HCT116 (cell line): Measurements from ENCODE around the gene RNF186. TPM values are rescaled to one million over a fixed set of nuclear protein-coding genes. Genes with fewer than 3 reads are reported as not detected.

Experiments
- ATAC-seq: fragments of 200-7000 bp; cut with Tn5 transposase; 2 replicates; pipeline ENCODE4 v1.9.1; 2020; ENCODE audit warnings: mild to moderate bottlenecking, moderate library complexity
- BruUV-seq: library from RNA; stranded (reverse); fragments of 400-500 nt; replicated peaks from 2 replicates; lab custom pipeline; 2021; lab: Mats Ljungman, UMichigan
- CTCF ChIA-PET: fragments of 300-600 bp; sonication (Branson Sonifier 250); formaldehyde crosslinking; loops from one replicate; lab custom pipeline; 2021; ENCODE audit warnings: antibody characterized with exemption; lab: Charles Lee
- POLR2A ChIA-PET: fragments of 300-600, 350-600 bp; sonication (Branson Sonifier 250); formaldehyde crosslinking; loops from one replicate; lab custom pipeline; 2021; ENCODE audit warnings: antibody characterized with exemption; lab: Charles Lee
- RAD21 ChIA-PET, 2 experiments: fragments of 300-600 bp; sonication (Branson Sonifier 250); formaldehyde crosslinking; loops; one replicate each; lab custom pipeline; 2023; ENCODE audit warnings: low total read pairs in 2 of 2; ENCODE audit not compliant: uncharacterized antibody in 2 of 2, unreplicated experiment in 2 of 2, low non-redundant PET in 1 of 2; lab: Charles Lee
- DNase-seq: peaks from one replicate; pipeline ENCODE4 v3.0.0-alpha.2; 2010; ENCODE audit warnings: low read depth, low spot score
- H2AFZ ChIP-seq: fragments of 200-600 bp; shearing (Covaris generic), sonication (generic); 2 replicates; pipeline ENCODE4 v1.6.1; 2017; ENCODE audit warnings: low read depth, mixed run types, mixed read lengths, antibody characterized with exemption, low read length; ENCODE audit not compliant: poor library complexity, severe bottlenecking
- H3K27ac ChIP-seq: 2 replicates; pipeline ENCODE4 v1.5.1; 2012; ENCODE audit warnings: low read depth, low read length
- H3K27me3 ChIP-seq: fragments of 200-600 bp; sonication (generic); 2 replicates; pipeline ENCODE4 v1.6.1; 2016; ENCODE audit warnings: mixed run types, low read length, mixed read lengths; ENCODE audit not compliant: insufficient read depth
- H3K36me3 ChIP-seq, 2 experiments: fragments of 200-500 bp in 1 of 2; fragments of 200-600 bp in 1 of 2; sonication (Bioruptor generic) in 1 of 2; sonication (generic) in 1 of 2; 2 replicates each; pipeline versions ENCODE4 v1.5.1 to v1.6.1; 2014 to 2016; ENCODE audit warnings: low read length in 2 of 2, inconsistent platforms in 1 of 2, mixed read lengths in 1 of 2, mixed run types in 1 of 2; ENCODE audit not compliant: insufficient read depth in 2 of 2, control insufficient read depth in 1 of 2
- H3K4me1 ChIP-seq, 2 experiments: fragments of 200-600 bp in 1 of 2; sonication (generic) in 1 of 2; 2 replicates each; pipeline versions ENCODE4 v1.5.1 to v1.6.1; 2012 to 2017; ENCODE audit warnings: low read length in 2 of 2, inconsistent platforms in 1 of 2, mild to moderate bottlenecking in 1 of 2, mixed read lengths in 1 of 2, mixed run types in 1 of 2, moderate library complexity in 1 of 2; ENCODE audit not compliant: insufficient read depth in 2 of 2, control insufficient read depth in 1 of 2
- H3K4me2 ChIP-seq: fragments of 200-600 bp; sonication (generic); 2 replicates; pipeline ENCODE4 v1.6.1; 2017; ENCODE audit warnings: mixed run types, low read length, mixed read lengths
- H3K4me3 ChIP-seq, 2 experiments: fragments of 200-600 bp in 1 of 2; sonication (generic) in 1 of 2; replicated peaks in 1 of 2; 2 replicates each; pipeline ENCODE4 v1.5.1; 2011 to 2016; ENCODE audit warnings: low read length in 2 of 2, control low read depth in 1 of 2, low read depth in 1 of 2, mild to moderate bottlenecking in 1 of 2, mixed read lengths in 1 of 2, mixed run types in 1 of 2
- H3K79me2 ChIP-seq: fragments of 200-600 bp; sonication (generic); 2 replicates; pipeline ENCODE4 v1.6.1; 2017; ENCODE audit warnings: mild to moderate bottlenecking, mixed run types, low read length, moderate library complexity, mixed read lengths; ENCODE audit not compliant: insufficient read depth
- H3K9ac ChIP-seq: fragments of 200-600 bp; sonication (generic); 2 replicates; pipeline ENCODE4 v1.6.1; 2016; ENCODE audit warnings: low read length, mixed read lengths
- H3K9me2 ChIP-seq: fragments of 200-600 bp; sonication (generic), shearing (Covaris generic); 2 replicates; pipeline ENCODE4 v1.6.1; 2017; ENCODE audit warnings: mixed run types, mild to moderate bottlenecking, moderate library complexity; ENCODE audit not compliant: insufficient read depth
- H3K9me3 ChIP-seq, 2 experiments: fragments of 200-500 bp in 1 of 2; fragments of 200-600 bp in 1 of 2; sonication (Bioruptor generic) in 1 of 2; sonication (generic) in 1 of 2; 2 replicates each; pipeline ENCODE4 v1.6.1; 2014 to 2017; ENCODE audit warnings: low read length in 2 of 2, mixed read lengths in 2 of 2, inconsistent platforms in 1 of 2, low read depth in 1 of 2, mild to moderate bottlenecking in 1 of 2, mixed run types in 1 of 2, moderate library complexity in 1 of 2; ENCODE audit not compliant: control insufficient read depth in 1 of 2, insufficient read depth in 1 of 2
- H4K20me1 ChIP-seq: fragments of 200-600 bp; sonication (generic), shearing (Covaris generic); 2 replicates; pipeline ENCODE4 v1.6.1; 2017; ENCODE audit warnings: mixed run types, mild to moderate bottlenecking, moderate library complexity; ENCODE audit not compliant: insufficient read depth
- CTCF ChIP-seq, 3 experiments: fragments of 200-600 bp in 1 of 3; sonication (generic) in 1 of 3; IDR thresholded peaks in 2 of 3; conservative IDR thresholded peaks in 1 of 3; 2 replicates each; pipeline ENCODE4 v1.5.1; 2012 to 2017; ENCODE audit warnings: low read depth in 2 of 3, low read length in 2 of 3, antibody characterized with exemption in 1 of 3, borderline replicate concordance in 1 of 3, control low read depth in 1 of 3, mild to moderate bottlenecking in 1 of 3, mixed read lengths in 1 of 3, mixed run types in 1 of 3, moderate library complexity in 1 of 3; ENCODE audit not compliant: insufficient read depth in 1 of 3
- EZH2phosphoT487 ChIP-seq: fragments of 200-600 bp; IDR thresholded peaks from 2 replicates; pipeline ENCODE4 v1.6.1; 2018; ENCODE audit warnings: antibody characterized with exemption, borderline replicate concordance
- MAX ChIP-seq: IDR thresholded peaks from 2 replicates; pipeline ENCODE4 v1.6.1; 2012
- REST ChIP-seq: IDR thresholded peaks from 2 replicates; pipeline ENCODE4 v1.6.1; 2012; ENCODE audit warnings: low read depth
- SP1 ChIP-seq: IDR thresholded peaks from 2 replicates; pipeline ENCODE4 v1.6.1; 2012; ENCODE audit warnings: low read depth
- ZBTB33 ChIP-seq: IDR thresholded peaks from 2 replicates; pipeline ENCODE4 v1.6.1; 2011; ENCODE audit warnings: mild to moderate bottlenecking, low read length, moderate library complexity; ENCODE audit not compliant: insufficient replicate concordance; ENCODE audit errors: extremely low read depth
- intact Hi-C: fragments of 100-400 bp; cut with micrococcal nuclease; formaldehyde crosslinking; loops from 2 replicates; pipeline ENCODE4 v1.10.0; 2022
- total RNA-seq: library from RNA; stranded (reverse); gene quantifications from one replicate; pipeline ENCODE4 v1.2.1, GENCODE V29; 2021; ENCODE audit not compliant: unreplicated experiment

RNF186 gene
- total RNA-seq, 1 experiment from 2014 or later: not detected

- no TSS peak for BruUV-seq
- Histone ChIP-seq H3K4me3 (no peak overlapping the region), H3K9me2 (no peaks in the 10 kb centered on the region; the same call in 1 of the 2 replicates), H4K20me1 (no peaks in the 10 kb centered on the region), H3K4me1 (peaks cover 15 to 28% of the 10 kb centered on the region in 2 experiments), H3K36me3 (no peaks in the 10 kb centered on the region), H3K9me3 (no peaks in the 10 kb centered on the region), H2AFZ (no peak overlapping the region), H3K27ac (peak overlapping the region; percentile 47; the same call in 1 of the 2 replicates), H3K4me2 (peak overlapping the region; percentile 71), H3K9ac (0 out of 2 replicates have a peak overlapping the region, but pooled peaks have one; percentile 18), H3K79me2 (no peaks in the 10 kb centered on the region), H3K27me3 (no peaks in the 10 kb centered on the region)
- intact Hi-C loops: loop anchor here (5.0 kb wide), 1 partner anchor 117 kb away; the partner anchor contains the start of gene OTUD3
- TF ChIP-seq EZH2phosphoT487: no peak
- no peak for TF ChIP-seq MAX
- TF ChIP-seq SP1: no peak
- no peak for TF ChIP-seq CTCF (IDR thresholded peaks at IDR 0.05 in 2 of 3, conservative IDR thresholded peaks at IDR 0.05 in 1 of 3; ENCODE audit: borderline replicate concordance in 1 of 3, insufficient read depth in 1 of 3, low read depth in 2 of 3, low read length in 2 of 3)
- no peak for TF ChIP-seq ZBTB33
- no peak for TF ChIP-seq REST
- DNase-seq (no peak), ATAC-seq (no peak)
- POLR2A ChIA-PET: no interaction called here
- CTCF ChIA-PET: no interaction called here
- RAD21 ChIA-PET: no interaction called here
These were observed 50.2 kb downstream of the RNF186 start for GRCh38 chr1:19764848-19765247.

Other genes starting within 250 kb of the RNF186 start
- gene NBL1, start 171.0 kb downstream of the RNF186 start, total RNA-seq: 75.4 TPM
- 0.57 TPM for gene HTR6, start 150.4 kb downstream of the RNF186 start, total RNA-seq
- 12.7 TPM for gene TMCO4, start 15.4 kb downstream of the RNF186 start, total RNA-seq
- gene OTUD3, start 67.1 kb upstream of the RNF186 start, total RNA-seq: 15.0 TPM
- not detected for gene PLA2G2E, start 108.3 kb upstream of the RNF186 start, total RNA-seq
- gene PLA2G2A, start 164.3 kb upstream of the RNF186 start, total RNA-seq: not detected